Activated T-helper 1 cell treated with anti-CD3 and anti-CD28 coated beads, Interleukin-2, amount 50 U/mL, for 16 hours (primary cell): Measurements from ENCODE around the gene ARMC2.

ENCODE experiments used
- DNase-seq, 2 donors: peaks; one replicate each; pipeline ENCODE4 v3.0.0-alpha.2; 2020; ENCODE audit warnings: low read depth in 1 of 2, low spot score in 1 of 2

ARMC2 gene

GRCh38 chr6:109009962-109010704, 161.9 kb downstream of the ARMC2 start:
- DNase-seq = no peak

GRCh38 chr6:109010705-109011102, 162.5 kb downstream of the ARMC2 start:
- no peak for DNase-seq

GRCh38 chr6:109013656-109014305, 165.6 kb downstream of the ARMC2 start:
- DNase-seq = no peak

GRCh38 chr6:109014606-109015005, 166.4 kb downstream of the ARMC2 start:
- DNase-seq = no peak

GRCh38 chr6:109015176-109015575, 167.0 kb downstream of the ARMC2 start:
- no peak for DNase-seq

GRCh38 chr6:109019911-109020310, 171.7 kb downstream of the ARMC2 start:
- DNase-seq = no peak

- no peak for DNase-seq
Measured at GRCh38 chr6:109021870-109022269, 173.6 kb downstream of the ARMC2 start.

- DNase-seq = no peak
Measured at GRCh38 chr6:109023356-109023925, 175.2 kb downstream of the ARMC2 start.
